HG02973 (cell line): ENCODE results near the gene GPS1.

ENCODE experiments used
- ATAC-seq: cut with Tn5 transposase; IDR thresholded peaks from one replicate; pipeline ENCODE4 v1.9.1; 2021; ENCODE audit warnings: moderate library complexity; ENCODE audit not compliant: unreplicated experiment

The GPS1 gene

GRCh38 chr17:82076018-82076784 is 24.5 kb downstream of the GPS1 start:
- no peak for ATAC-seq

- ATAC-seq: no peak
These were observed 25.3 kb downstream of the GPS1 start for GRCh38 chr17:82076785-82077591.

- ATAC-seq: no peak
These were observed 26.1 kb downstream of the GPS1 start for GRCh38 chr17:82077617-82078358.

GRCh38 chr17:82078433-82078832 is 26.7 kb downstream of the GPS1 start:
- ATAC-seq: no peak

- ATAC-seq: no peak
These were observed 27.4 kb downstream of the GPS1 start for GRCh38 chr17:82079001-82079677.

- ATAC-seq: no peak
These were observed 28.5 kb downstream of the GPS1 start for GRCh38 chr17:82080048-82080788.

GRCh38 chr17:82080789-82081464 is 29.2 kb downstream of the GPS1 start:
- ATAC-seq: no peak

- ATAC-seq: no peak
These were observed 29.8 kb downstream of the GPS1 start for GRCh38 chr17:82081546-82081945.

- ATAC-seq: no peak
These were observed 30.3 kb downstream of the GPS1 start for GRCh38 chr17:82081966-82082365.

- ATAC-seq: no peak
These were observed 30.8 kb downstream of the GPS1 start for GRCh38 chr17:82082456-82082855.

GRCh38 chr17:82083009-82083408 is 31.3 kb downstream of the GPS1 start:
- no peak for ATAC-seq

- ATAC-seq: no peak
These were observed 32.0 kb downstream of the GPS1 start for GRCh38 chr17:82083533-82084359.

GRCh38 chr17:82084373-82085030 is 32.8 kb downstream of the GPS1 start:
- no peak for ATAC-seq

GRCh38 chr17:82085031-82085861 is 33.5 kb downstream of the GPS1 start:
- ATAC-seq: no peak

GRCh38 chr17:82085931-82086764 is 34.5 kb downstream of the GPS1 start:
- ATAC-seq: no peak
